HG03432 (cell line): ENCODE results near the gene EQTN.

Source experiments
- ATAC-seq: cut with Tn5 transposase; IDR thresholded peaks from one replicate; pipeline ENCODE4 v1.9.1; 2021; ENCODE audit warnings: mild to moderate bottlenecking, moderate library complexity; ENCODE audit not compliant: unreplicated experiment

The EQTN gene

GRCh38 chr9:27297050-27297449, at the start of gene EQTN:
Gene EQTN, minus strand, starts transcription at chr9:27297150. Its CDS starts 95 bp downstream, at chr9:27297055.
- ATAC-seq = no peak

DNA sequence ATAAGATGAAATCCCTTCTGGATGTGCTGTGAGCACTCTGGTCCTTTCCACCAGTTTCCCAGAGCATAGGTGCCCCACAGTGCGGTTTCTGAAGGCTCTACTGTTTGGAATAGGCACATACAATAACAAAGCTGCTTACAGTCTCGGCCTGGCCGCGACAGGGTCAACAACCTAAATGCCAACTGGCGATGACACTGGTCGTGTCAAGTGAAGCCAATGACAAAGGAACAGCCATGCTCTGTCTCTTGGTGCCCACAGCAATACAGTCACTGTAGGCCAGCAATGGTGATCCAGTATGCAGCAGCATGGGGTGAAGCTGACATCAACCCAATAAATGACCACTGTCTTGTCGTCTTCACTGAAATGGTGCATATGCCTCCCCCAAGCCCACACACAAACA, 47.8 kb upstream of the EQTN start:
- no peak for ATAC-seq

GRCh38 chr9:27341545-27342294, 44.8 kb upstream of the EQTN start:
- no peak for ATAC-seq

GRCh38 chr9:27340961-27341511, 44.1 kb upstream of the EQTN start:
- ATAC-seq = no peak

- no peak for ATAC-seq
Measured at GRCh38 chr9:27340285-27340674, 43.3 kb upstream of the EQTN start.

- ATAC-seq = no peak
Measured at GRCh38 chr9:27339661-27340284, 42.8 kb upstream of the EQTN start.

DNA sequence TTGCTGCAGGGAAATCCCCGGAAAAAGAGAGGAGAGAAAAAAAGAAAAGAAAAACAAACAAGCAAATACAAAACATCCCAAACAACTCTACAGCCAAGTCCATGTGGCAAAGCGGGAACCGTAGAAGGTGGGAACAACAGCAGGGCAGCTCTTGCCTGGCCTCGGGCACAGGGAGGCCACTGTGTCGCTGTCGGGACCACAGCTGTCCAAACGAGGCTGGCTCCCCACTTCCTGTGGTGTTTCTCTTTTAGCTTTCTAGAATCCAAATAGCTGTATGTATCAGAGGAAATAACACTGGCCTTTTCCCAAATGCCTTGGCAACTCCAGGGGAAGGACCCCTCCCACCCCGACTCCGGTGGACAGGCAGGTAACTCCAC, 41.6 kb upstream of the EQTN start:
- no peak for ATAC-seq

DNA sequence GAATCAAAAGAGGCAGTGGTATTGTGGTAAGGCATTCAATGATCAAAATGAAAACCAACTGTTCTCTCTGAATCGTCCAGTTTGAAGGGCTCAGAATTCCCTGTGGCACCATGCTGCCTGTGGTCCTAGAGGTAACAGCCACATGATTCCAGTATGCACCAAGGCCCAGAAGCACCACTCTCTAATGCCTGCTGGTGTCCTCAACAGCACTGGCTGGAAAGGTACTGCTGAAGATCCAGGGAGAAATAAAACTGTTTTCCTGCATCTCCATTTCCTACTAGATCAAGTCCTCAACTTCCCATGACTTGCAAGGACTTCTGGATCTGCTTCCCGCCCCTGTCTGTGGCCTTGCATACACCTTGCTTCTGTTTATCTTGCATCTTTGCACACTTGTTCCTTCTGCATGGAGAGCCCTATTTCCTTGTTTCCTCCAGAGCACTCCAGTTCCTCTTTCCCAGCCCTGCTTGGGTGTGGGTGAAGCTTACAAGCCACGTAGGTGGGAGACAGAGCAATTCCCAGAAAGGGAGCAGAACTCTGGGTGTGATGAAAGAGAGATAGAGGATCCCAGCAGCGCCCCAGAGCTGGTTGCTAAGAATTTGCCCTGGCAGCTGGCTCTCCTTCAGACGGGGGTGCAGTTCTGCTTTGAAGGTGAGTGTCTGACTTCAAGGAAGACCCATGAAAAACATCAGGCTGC, 41.0 kb upstream of the EQTN start:
- ATAC-seq = no peak

GRCh38 chr9:27337236-27337635, 40.3 kb upstream of the EQTN start:
- no peak for ATAC-seq

- no peak for ATAC-seq
Measured at GRCh38 chr9:27336829-27337228, 39.9 kb upstream of the EQTN start.

DNA sequence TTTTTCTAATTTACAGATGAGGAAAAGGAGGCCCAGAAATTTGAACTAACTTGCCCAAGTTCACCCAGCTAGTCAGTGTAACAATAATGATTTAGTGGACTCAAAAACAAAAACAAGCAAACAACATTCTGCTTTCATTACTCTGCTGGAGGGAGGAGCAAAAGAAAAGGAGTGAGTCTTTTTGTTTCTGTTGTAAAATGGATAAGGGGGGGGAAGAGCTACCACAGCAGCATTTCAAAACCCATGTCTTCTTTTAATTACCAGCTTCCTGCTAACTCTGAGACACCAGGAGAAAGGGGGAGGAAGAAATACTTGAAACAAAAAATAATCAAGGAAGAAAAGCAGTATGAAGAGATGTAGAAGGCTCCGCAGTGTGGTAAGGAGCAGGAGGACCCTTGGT, 39.2 kb upstream of the EQTN start:
- no peak for ATAC-seq

- no peak for ATAC-seq
Measured at GRCh38 chr9:27335075-27335474, 38.1 kb upstream of the EQTN start.

- ATAC-seq = peak; percentile 93
Measured at GRCh38 chr9:27333241-27334052, 36.5 kb upstream of the EQTN start.

DNA sequence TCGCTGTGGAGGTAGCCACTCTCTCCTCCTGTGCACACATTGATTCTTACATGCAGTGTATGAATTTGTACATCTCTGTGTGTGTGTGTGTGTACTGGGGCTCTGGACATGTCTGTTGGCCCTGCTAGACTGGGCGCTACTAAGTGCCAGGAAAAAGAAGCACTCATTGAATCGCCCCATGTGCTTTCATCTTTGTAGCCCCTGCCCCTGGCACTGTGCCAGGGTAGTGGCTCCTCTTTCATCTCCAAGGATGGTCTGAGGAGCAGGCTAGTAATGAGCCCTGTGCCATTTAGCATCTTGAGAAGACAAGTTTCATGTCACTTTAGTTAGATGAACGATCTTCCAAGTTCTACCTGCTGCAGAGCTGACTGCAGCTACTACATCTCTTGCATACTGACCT, 34.4 kb upstream of the EQTN start:
- no peak for ATAC-seq

- ATAC-seq = no peak
Measured at GRCh38 chr9:27329291-27329690, 32.3 kb upstream of the EQTN start.

DNA sequence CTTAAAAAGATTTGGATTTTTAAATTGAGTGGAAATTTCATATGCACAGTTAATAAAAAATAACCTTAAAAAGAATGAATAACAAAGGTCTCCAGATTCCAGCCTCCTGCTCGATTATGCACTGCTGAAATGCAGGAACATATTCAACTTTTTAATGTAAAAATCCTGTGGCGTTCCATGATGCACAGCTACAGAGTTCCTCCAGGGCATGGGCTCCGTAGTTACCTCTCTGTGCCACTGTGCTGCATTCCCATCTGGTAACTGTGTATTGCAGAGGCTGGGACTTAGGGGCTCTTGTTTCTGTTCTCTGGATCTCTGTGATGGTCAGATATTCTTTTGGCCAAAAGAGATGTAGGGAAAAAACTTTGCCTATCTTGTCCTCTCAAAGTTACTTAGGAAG, 31.5 kb upstream of the EQTN start:
- no peak for ATAC-seq

GRCh38 chr9:27311184-27311583, 14.2 kb upstream of the EQTN start:
- ATAC-seq = no peak

GRCh38 chr9:27310582-27310981, 13.6 kb upstream of the EQTN start:
- ATAC-seq = no peak

DNA sequence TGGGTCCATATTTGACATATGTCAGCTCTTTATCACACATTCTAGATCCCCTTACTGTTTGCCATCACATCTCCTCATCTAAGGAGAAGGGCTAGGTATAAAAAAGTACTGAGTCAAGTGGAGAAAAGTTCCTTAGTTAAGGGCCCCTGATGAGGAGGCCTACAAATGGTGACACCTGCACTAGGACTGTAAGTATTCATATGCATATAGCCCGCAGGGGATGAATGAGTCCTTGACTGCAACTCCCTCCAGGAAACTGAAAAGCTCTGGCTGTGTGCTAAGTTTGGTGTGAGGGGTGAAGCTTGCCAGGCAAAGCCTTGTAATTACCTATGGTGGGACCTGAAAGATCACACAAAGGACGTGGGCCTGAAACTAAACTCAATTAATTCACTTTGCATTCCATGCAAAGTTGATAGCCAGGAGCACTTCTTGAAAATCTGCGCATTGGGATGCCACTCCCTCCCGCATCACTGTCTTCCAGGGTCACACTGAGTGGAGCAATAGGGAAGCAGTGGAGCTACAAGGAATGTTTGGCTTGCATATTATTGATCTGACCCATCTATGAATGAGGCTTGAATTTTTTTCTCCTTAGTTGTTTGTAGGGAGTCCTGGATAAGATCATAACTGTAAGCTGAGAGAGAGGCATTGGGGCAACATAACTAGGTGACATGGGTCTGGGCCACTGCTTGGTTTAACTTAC, 11.9 kb upstream of the EQTN start:
- ATAC-seq = no peak

GRCh38 chr9:27304521-27304920, 7.6 kb upstream of the EQTN start:
- no peak for ATAC-seq
